Activated CD8-positive, alpha-beta memory T cell treated with anti-CD3 and anti-CD28 coated beads, Interleukin-2, amount 10 ng/mL, durations not matched to agents 7 days and 5 days (primary cell): ENCODE measurements around the gene SNX5. TPM values are rescaled to one million over a fixed set of nuclear protein-coding genes. Genes with fewer than 3 reads are reported as not detected.

Experiments
- ATAC-seq: fragments of 150-1000 bp; cut with Tn5 transposase; one replicate; pipeline ENCODE4 v1.10.0; 2021; ENCODE audit warnings: moderate library complexity
- CTCF ChIA-PET: fragments of 350-600 bp; sonication (Branson Sonifier 250); formaldehyde crosslinking; loops from one replicate; lab custom pipeline; 2021; ENCODE audit warnings: antibody characterized with exemption; lab: Charles Lee
- DNase-seq: peaks from one replicate; pipeline ENCODE4 v3.0.0-alpha.2; 2020
- H3K27ac Mint-ChIP-seq: one replicate; pipeline ENCODE4 v1.8.0; 2021; ENCODE audit warnings: mild to moderate bottlenecking, mixed read lengths
- H3K27me3 Mint-ChIP-seq: one replicate; pipeline ENCODE4 v1.8.0; 2021; ENCODE audit warnings: mixed read lengths
- H3K36me3 Mint-ChIP-seq: one replicate; pipeline ENCODE4 v1.8.0; 2021; ENCODE audit warnings: mild to moderate bottlenecking, mixed read lengths
- H3K4me1 Mint-ChIP-seq: one replicate; pipeline ENCODE4 v1.8.0; 2021; ENCODE audit warnings: mixed read lengths
- H3K4me3 Mint-ChIP-seq: one replicate; pipeline ENCODE4 v1.8.0; 2021; ENCODE audit warnings: mild to moderate bottlenecking, moderate library complexity, mixed read lengths
- H3K9me3 Mint-ChIP-seq: one replicate; pipeline ENCODE4 v1.8.0; 2022; ENCODE audit warnings: low read depth, mixed read lengths
- total RNA-seq, 2 experiments: library from RNA; stranded (reverse); gene quantifications; one replicate each; pipeline ENCODE4 v1.2.3, GENCODE V29; 2021

Gene SNX5
- total RNA-seq, 2 experiments from 2014 or later: 178 to 192 TPM

- CTCF ChIA-PET: interaction anchor here (1.1 to 1.6 kb wide), 2 partner anchors 10 to 11 kb away, joined by 3 to 6 read pairs; no protein-coding TSS in a partner anchor
- no peak overlapping the region for H3K27ac Mint-ChIP-seq
Measured at GRCh38 chr20:18004384-18005031, 35.9 kb upstream of the SNX5 start.

GRCh38 chr20:18003897-18004296, 35.3 kb upstream of the SNX5 start:
- no peaks in the 10 kb centered on the region for H3K4me1 Mint-ChIP-seq
- peaks cover 2% of the 10 kb centered on the region for H3K27me3 Mint-ChIP-seq
- DNase-seq (no peak), ATAC-seq (no peak)
- CTCF ChIA-PET: interaction anchor here (1.1 to 1.6 kb wide), 2 partner anchors 9 to 11 kb away, joined by 3 to 6 read pairs; no protein-coding TSS in a partner anchor
- no peak overlapping the region for H3K4me3 Mint-ChIP-seq
- H3K36me3 Mint-ChIP-seq: no peaks in the 10 kb centered on the region
- H3K9me3 Mint-ChIP-seq: no peaks in the 10 kb centered on the region
- H3K27ac Mint-ChIP-seq: no peak overlapping the region

More at GRCh38 chr20:18004384-18005031, 35.9 kb upstream of the SNX5 start:
- no peaks in the 10 kb centered on the region for H3K4me1 Mint-ChIP-seq
- H3K36me3 Mint-ChIP-seq: no peaks in the 10 kb centered on the region
- H3K27me3 Mint-ChIP-seq: peaks cover 2% of the 10 kb centered on the region
- H3K4me3 Mint-ChIP-seq: no peak overlapping the region
- H3K9me3 Mint-ChIP-seq: no peaks in the 10 kb centered on the region
- ATAC-seq: no peak
- DNase-seq: no peak

GRCh38 chr20:18001131-18001921, 32.7 kb upstream of the SNX5 start:
- peaks cover 10% of the 10 kb centered on the region for H3K4me1 Mint-ChIP-seq
- no peak for DNase-seq
- H3K9me3 Mint-ChIP-seq: no peaks in the 10 kb centered on the region
- CTCF ChIA-PET: interaction anchor here (1.0 kb wide), 1 partner anchor 62 kb away, joined by 3 read pairs; no protein-coding TSS in a partner anchor
- no peaks in the 10 kb centered on the region for H3K36me3 Mint-ChIP-seq
- no peak for ATAC-seq
- H3K4me3 Mint-ChIP-seq: no peak overlapping the region
- H3K27me3 Mint-ChIP-seq: peaks cover 2% of the 10 kb centered on the region
- no peak overlapping the region for H3K27ac Mint-ChIP-seq

GRCh38 chr20:17999566-17999965, 31.0 kb upstream of the SNX5 start:
- Mint-ChIP-seq H3K36me3 (no peaks in the 10 kb centered on the region), H3K4me3 (no peak overlapping the region), H3K9me3 (no peaks in the 10 kb centered on the region), H3K27me3 (no peaks in the 10 kb centered on the region), H3K4me1 (peaks cover 20% of the 10 kb centered on the region), H3K27ac (no peak overlapping the region)
- no peak for ATAC-seq
- no peak for DNase-seq
- CTCF ChIA-PET: interaction anchor here (0.8 kb wide), 1 partner anchor 495 kb away, joined by 3 read pairs; no protein-coding TSS in a partner anchor

- Mint-ChIP-seq H3K36me3 (no peaks in the 10 kb centered on the region), H3K4me1 (peaks cover 23% of the 10 kb centered on the region), H3K27ac (no peak overlapping the region), H3K27me3 (no peaks in the 10 kb centered on the region), H3K9me3 (no peaks in the 10 kb centered on the region), H3K4me3 (no peak overlapping the region)
- ATAC-seq (no peak), DNase-seq (no peak)
- CTCF ChIA-PET: interaction anchor here (0.7 to 2.2 kb wide), 3 partner anchors 60 to 316 kb away, joined by 3 to 14 read pairs (median 7); partner anchors contain the start of gene RRBP1
Measured at GRCh38 chr20:17998446-17998845, 29.9 kb upstream of the SNX5 start.

GRCh38 chr20:17995967-17996819, 27.6 kb upstream of the SNX5 start:
- H3K36me3 Mint-ChIP-seq: peaks cover 4% of the 10 kb centered on the region
- peak; percentile 59 for DNase-seq
- H3K27ac Mint-ChIP-seq: no peak overlapping the region
- peaks cover 40% of the 10 kb centered on the region for H3K4me1 Mint-ChIP-seq
- H3K9me3 Mint-ChIP-seq: no peaks in the 10 kb centered on the region
- no peaks in the 10 kb centered on the region for H3K27me3 Mint-ChIP-seq
- no peak overlapping the region for H3K4me3 Mint-ChIP-seq
- CTCF ChIA-PET: interaction anchor here (0.5 to 3.6 kb wide), 23 partner anchors 8 to 493 kb away, joined by 3 to 14 read pairs (median 4); partner anchors contain the start of gene RRBP1
- ATAC-seq: peak; percentile 52

GRCh38 chr20:17993546-17993945, 25.0 kb upstream of the SNX5 start:
- Mint-ChIP-seq H3K9me3 (no peaks in the 10 kb centered on the region), H3K4me1 (peaks cover 39% of the 10 kb centered on the region), H3K36me3 (peaks cover 17% of the 10 kb centered on the region), H3K27ac (peak overlapping the region; percentile 64), H3K27me3 (no peaks in the 10 kb centered on the region), H3K4me3 (no peak overlapping the region)
- no peak for ATAC-seq
- DNase-seq: no peak
- CTCF ChIA-PET: interaction anchor here (1.1 to 3.6 kb wide), 4 partner anchors 11 to 488 kb away, joined by 3 to 14 read pairs (median 5); partner anchors contain the start of gene RRBP1

GRCh38 chr20:17992847-17993513, 24.4 kb upstream of the SNX5 start:
- Mint-ChIP-seq H3K4me3 (no peak overlapping the region), H3K27ac (peak overlapping the region; percentile 83), H3K9me3 (no peaks in the 10 kb centered on the region), H3K4me1 (peaks cover 40% of the 10 kb centered on the region), H3K27me3 (no peaks in the 10 kb centered on the region), H3K36me3 (peaks cover 19% of the 10 kb centered on the region)
- ATAC-seq: peak; percentile 37
- no peak for DNase-seq
- CTCF ChIA-PET: interaction anchor here (0.7 to 3.6 kb wide), 4 partner anchors 11 to 310 kb away, joined by 3 to 14 read pairs (median 4); partner anchors contain the start of gene RRBP1

- Mint-ChIP-seq H3K4me3 (peak overlapping the region; percentile 30), H3K4me1 (peaks cover 39% of the 10 kb centered on the region), H3K36me3 (peaks cover 25% of the 10 kb centered on the region), H3K27ac (peak overlapping the region; percentile 83), H3K9me3 (no peaks in the 10 kb centered on the region), H3K27me3 (no peaks in the 10 kb centered on the region)
- DNase-seq: peak; percentile 72
- CTCF ChIA-PET: interaction anchor here (0.7 to 3.6 kb wide), 4 partner anchors 12 to 309 kb away, joined by 3 to 14 read pairs (median 4); partner anchors contain the start of gene RRBP1
- peak; percentile 70 for ATAC-seq
Measured at GRCh38 chr20:17992224-17992637, 23.6 kb upstream of the SNX5 start.

GRCh38 chr20:17990278-17990972, 21.8 kb upstream of the SNX5 start:
- DNase-seq: no peak
- Mint-ChIP-seq H3K9me3 (no peaks in the 10 kb centered on the region), H3K4me1 (peaks cover 30% of the 10 kb centered on the region), H3K27me3 (no peaks in the 10 kb centered on the region), H3K27ac (no peak overlapping the region), H3K4me3 (no peak overlapping the region), H3K36me3 (peaks cover 27% of the 10 kb centered on the region)
- CTCF ChIA-PET: interaction anchor here (0.5 kb wide), 1 partner anchor 459 kb away, joined by 3 read pairs; the partner anchor contains the start of gene BFSP1
- no peak for ATAC-seq

GRCh38 chr20:17987988-17988387, 19.4 kb upstream of the SNX5 start:
- no peak for ATAC-seq
- Mint-ChIP-seq H3K4me3 (no peak overlapping the region), H3K4me1 (peaks cover 20% of the 10 kb centered on the region), H3K9me3 (no peaks in the 10 kb centered on the region), H3K36me3 (peaks cover 35% of the 10 kb centered on the region), H3K27ac (no peak overlapping the region), H3K27me3 (no peaks in the 10 kb centered on the region)
- CTCF ChIA-PET: interaction anchor here (1.7 kb wide), 1 partner anchor 9 kb away, joined by 7 read pairs; no protein-coding TSS in a partner anchor
- DNase-seq: no peak
